Left lung (tissue), 10 donors: Measurements from ENCODE around the gene CNDP1. TPM values are rescaled to one million over a fixed set of nuclear protein-coding genes. Genes with fewer than 3 reads are reported as not detected.

Source experiments
- ATAC-seq: fragments of 200-7000 bp; cut with Tn5 transposase; one replicate; pipeline ENCODE4 v1.9.1; 2020; ENCODE audit warnings: moderate library complexity
- DNase-seq, 4 donors: peaks; one replicate each; pipeline ENCODE4 v3.0.0-alpha.2; 2013 to 2020
- H3K27ac ChIP-seq, 2 donors: fragments of 200-600 bp; sonication (generic) in 1 of 2; one replicate each; pipeline versions ENCODE4 v1.5.0 to v1.8.0; 2020 to 2021
- H3K27me3 ChIP-seq, 2 donors: fragments of 200-600 bp; sonication (generic) in 1 of 2; one replicate each; pipeline versions ENCODE4 v1.5.0 to v1.8.0; 2020 to 2021
- H3K36me3 ChIP-seq, 2 donors: fragments of 200-600 bp; sonication (generic) in 1 of 2; one replicate each; pipeline versions ENCODE4 v1.5.0 to v1.8.0; 2020 to 2021
- H3K4me1 ChIP-seq, 2 donors: fragments of 200-600 bp; one replicate each; pipeline ENCODE4 v1.8.0; 2021
- H3K4me3 ChIP-seq, 2 donors: fragments of 200-600 bp; sonication (generic) in 1 of 2; one replicate each; pipeline versions ENCODE4 v1.5.0 to v1.8.0; 2020 to 2021; ENCODE audit warnings: mild to moderate bottlenecking in 1 of 2
- H3K9me3 ChIP-seq, 2 donors: fragments of 200-600 bp; sonication (generic) in 1 of 2; one replicate each; pipeline versions ENCODE4 v1.5.0 to v1.8.0; 2020 to 2021
- CTCF ChIP-seq, 2 donors: fragments of 200-600 bp; sonication (generic) in 1 of 2; IDR thresholded peaks; one replicate each; pipeline versions ENCODE4 v1.5.0 to v1.8.0; 2021; ENCODE audit warnings: antibody characterized with exemption in 2 of 2
- intact Hi-C, 2 donors: fragments of 100-400 bp; cut with DNase I; formaldehyde crosslinking; loops; one replicate each; pipeline versions ENCODE4 v1.11.2 to v1.14.2; 2022
- polyA plus RNA-seq, 6 donors: library from polyadenylated mRNA; unstranded; fragments of 120-200 nt; gene quantifications; one replicate each; pipeline ENCODE4 v1.2.1, GENCODE V29; 2013; ENCODE audit not compliant: insufficient read length in 6 of 6
- total RNA-seq, 2 donors: library from RNA; stranded (reverse); fragmentation: NEBNext Ultra II Directional; extraction: Animal tissue kit (Norgen Biotek cat#: 25700); gene quantifications; one replicate each; pipeline ENCODE4 v1.2.1, GENCODE V29; 2021
- donor health status: DM: no; HTN: yes; CAD: no.
- donor health status: DM: no; HTN: no; CAD: no.

The CNDP1 gene
- total and polyA plus RNA-seq, 8 donors = 0.20 to 0.56 (median 0.37) TPM; not detected in 2

- intact Hi-C loops = no loop called here
- ATAC-seq (no peak), DNase-seq (no peak)
- H3K4me3 ChIP-seq = no peak overlapping the region
- H3K27ac ChIP-seq = no peak overlapping the region
- peaks cover 0 to 8% of the 10 kb centered on the region in 2 donors for H3K4me1 ChIP-seq
- no peaks in the 10 kb centered on the region for H3K27me3 ChIP-seq
- TF ChIP-seq CTCF (IDR thresholded peaks at IDR 0.05) = no peak
- peaks cover 0 to 6% of the 10 kb centered on the region in 2 donors for H3K9me3 ChIP-seq
- no peaks in the 10 kb centered on the region for H3K36me3 ChIP-seq
Measured at GRCh38 chr18:74570266-74570665, 36.0 kb downstream of the CNDP1 start.

- H3K9me3 ChIP-seq = no peaks in the 10 kb centered on the region
- H3K27ac ChIP-seq = no peak overlapping the region
- H3K4me3 ChIP-seq = no peak overlapping the region
- no peaks in the 10 kb centered on the region for H3K27me3 ChIP-seq
- DNase-seq (no peak), ATAC-seq (no peak)
- peaks cover 0 to 8% of the 10 kb centered on the region in 2 donors for H3K4me1 ChIP-seq
- intact Hi-C loops = no loop called here
- no peak for TF ChIP-seq CTCF (IDR thresholded peaks at IDR 0.05)
- no peaks in the 10 kb centered on the region for H3K36me3 ChIP-seq
Measured at GRCh38 chr18:74571895-74572680, 37.8 kb downstream of the CNDP1 start.

- ATAC-seq = no peak
Measured at GRCh38 chr18:74573053-74573452, 38.8 kb downstream of the CNDP1 start.

GRCh38 chr18:74574916-74575315 lies 40.6 kb downstream of the CNDP1 start:
- Histone ChIP-seq H3K27me3 (no peaks in the 10 kb centered on the region), H3K4me3 (no peak overlapping the region), H3K4me1 (no peaks in the 10 kb centered on the region), H3K9me3 (no peaks in the 10 kb centered on the region), H3K36me3 (no peaks in the 10 kb centered on the region), H3K27ac (no peak overlapping the region)
- intact Hi-C loops = no loop called here
- no peak for TF ChIP-seq CTCF (IDR thresholded peaks at IDR 0.05)
- no peak for DNase-seq
- no peak for ATAC-seq

More at GRCh38 chr18:74573053-74573452, 38.8 kb downstream of the CNDP1 start:
- Histone ChIP-seq H3K9me3 (no peaks in the 10 kb centered on the region), H3K36me3 (no peaks in the 10 kb centered on the region), H3K27ac (no peak overlapping the region), H3K27me3 (no peaks in the 10 kb centered on the region), H3K4me3 (no peak overlapping the region), H3K4me1 (peaks cover 0 to 3% of the 10 kb centered on the region in 2 donors)
- TF ChIP-seq CTCF (IDR thresholded peaks at IDR 0.05) = no peak
- no peak for DNase-seq
- intact Hi-C loops = no loop called here

- ATAC-seq (no peak), DNase-seq (no peak)
- Histone ChIP-seq H3K9me3 (no peaks in the 10 kb centered on the region), H3K4me3 (no peak overlapping the region), H3K27me3 (no peaks in the 10 kb centered on the region), H3K36me3 (no peaks in the 10 kb centered on the region), H3K4me1 (peaks cover 0 to 5% of the 10 kb centered on the region in 2 donors), H3K27ac (no peak overlapping the region)
- TF ChIP-seq CTCF (IDR thresholded peaks at IDR 0.05) = no peak
- intact Hi-C loops = no loop called here
Measured at GRCh38 chr18:74577019-74577418, 42.7 kb downstream of the CNDP1 start.
